GM18498 (cell line): ENCODE data around the gene BTG3.
A peak's percentile ranks its signal among the peaks of the same experiment; 100 is the strongest.

ENCODE experiments used
- ATAC-seq: cut with Tn5 transposase; IDR thresholded peaks from one replicate; pipeline ENCODE4 v1.9.1; 2021; ENCODE audit warnings: mild to moderate bottlenecking, moderate library complexity; ENCODE audit not compliant: unreplicated experiment

Gene BTG3

GRCh38 chr21:17612565-17613241 is at the start of gene BTG3:
TSS of gene BTG3 (minus strand) at chr21:17612901. CDS start at chr21:17609144, 3,757 bp downstream.
- peak; percentile 82 for ATAC-seq

DNA sequence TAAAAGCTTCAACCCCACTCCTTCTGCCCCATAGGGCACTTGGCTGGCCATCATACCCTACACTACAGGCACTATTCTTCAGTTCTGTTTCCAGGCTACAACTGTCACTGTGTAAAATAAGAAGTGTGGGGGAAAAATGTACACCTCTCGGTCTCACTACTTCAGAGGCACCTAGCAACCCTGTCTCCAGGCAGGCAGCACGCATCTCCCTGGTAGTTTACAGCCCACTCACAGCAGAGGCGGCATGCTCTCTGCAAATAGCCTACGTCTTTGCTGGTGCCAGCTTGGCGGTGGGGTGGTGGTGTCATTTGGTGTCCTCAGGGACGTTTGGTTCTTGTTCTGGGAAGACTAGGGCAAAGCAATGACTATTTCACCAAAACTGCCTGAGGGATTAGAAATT is 48.2 kb upstream of the BTG3 start:
- no peak for ATAC-seq

DNA sequence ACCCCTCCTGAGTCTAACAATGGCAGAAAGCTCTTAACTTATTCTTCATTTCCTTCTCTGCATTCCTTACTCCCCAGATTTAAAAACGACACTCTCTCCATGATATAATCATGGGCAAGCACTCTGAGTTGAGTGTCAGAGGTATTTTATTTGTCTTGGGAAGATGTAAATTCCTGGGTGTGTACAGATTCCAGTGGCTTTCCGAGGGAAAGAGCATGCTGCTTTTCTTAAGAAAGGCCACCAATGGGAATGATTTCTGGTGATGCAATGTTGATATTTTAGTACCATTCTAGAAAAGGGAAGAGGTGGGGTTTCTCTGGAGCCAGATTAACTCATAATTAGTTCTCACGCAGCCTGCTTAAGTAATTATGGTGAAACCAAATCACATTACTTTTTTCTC is 47.8 kb upstream of the BTG3 start:
- ATAC-seq, result no peak

DNA sequence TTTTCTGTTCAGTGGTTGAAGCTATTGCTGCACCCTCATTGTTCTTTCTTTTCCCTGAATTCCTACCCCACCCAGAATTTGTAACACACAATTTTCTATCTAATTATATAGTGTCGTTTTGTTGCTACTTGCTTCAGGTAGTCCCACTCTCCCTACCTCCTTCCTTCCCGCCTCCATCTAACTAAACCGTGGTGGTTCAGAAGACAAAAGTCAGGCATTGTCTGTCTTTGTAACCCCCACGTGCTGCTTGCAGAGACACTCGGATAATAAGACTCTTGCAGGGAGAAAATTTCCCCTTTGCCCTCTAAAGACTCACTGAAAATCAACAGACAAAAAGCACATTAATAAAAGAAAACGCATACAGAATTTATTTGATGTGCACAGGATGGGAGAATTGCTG is 46.2 kb upstream of the BTG3 start:
- no peak for ATAC-seq

DNA sequence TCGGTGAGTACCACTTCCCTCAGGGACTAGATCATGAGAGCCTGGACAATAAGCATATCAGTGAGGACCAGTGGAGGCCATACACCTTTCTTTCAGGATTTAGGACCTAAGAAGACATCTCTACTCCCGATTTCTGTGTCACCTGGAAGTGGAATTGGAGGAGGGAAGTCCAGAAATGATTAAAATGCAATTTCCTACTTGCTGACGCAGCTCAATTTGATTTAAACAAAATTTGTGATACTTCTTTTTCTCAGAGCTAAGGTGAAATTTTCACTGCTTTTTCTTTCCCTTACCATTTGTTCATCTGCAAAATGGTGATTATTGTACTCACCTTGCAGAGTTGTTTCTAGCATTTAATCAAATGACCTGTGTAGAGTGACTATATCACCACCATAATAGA is 38.8 kb upstream of the BTG3 start:
- ATAC-seq, result no peak

- ATAC-seq, result no peak
Measured at GRCh38 chr21:17650292-17650691, 37.6 kb upstream of the BTG3 start.

GRCh38 chr21:17646790-17647189 is 34.1 kb upstream of the BTG3 start:
- no peak for ATAC-seq

DNA sequence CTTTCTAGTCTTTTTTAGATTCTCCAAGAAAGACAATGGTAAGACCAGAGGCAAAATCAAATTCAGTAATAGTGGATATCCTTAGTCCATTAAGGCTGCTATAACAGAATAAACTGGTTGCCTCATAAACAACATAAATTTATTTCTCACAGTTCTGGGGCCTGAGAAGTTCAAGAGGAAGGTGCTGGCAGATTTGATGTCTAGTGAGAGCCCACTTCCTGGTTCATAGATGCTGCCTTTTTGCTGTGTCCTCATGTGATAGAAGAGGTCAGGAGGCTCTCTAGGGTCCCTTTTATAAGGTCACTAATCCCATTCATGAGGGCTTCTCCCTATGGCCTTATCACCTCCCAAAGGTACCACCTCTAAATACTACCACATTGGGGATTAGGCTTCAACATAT is 31.5 kb upstream of the BTG3 start:
- no peak for ATAC-seq

DNA sequence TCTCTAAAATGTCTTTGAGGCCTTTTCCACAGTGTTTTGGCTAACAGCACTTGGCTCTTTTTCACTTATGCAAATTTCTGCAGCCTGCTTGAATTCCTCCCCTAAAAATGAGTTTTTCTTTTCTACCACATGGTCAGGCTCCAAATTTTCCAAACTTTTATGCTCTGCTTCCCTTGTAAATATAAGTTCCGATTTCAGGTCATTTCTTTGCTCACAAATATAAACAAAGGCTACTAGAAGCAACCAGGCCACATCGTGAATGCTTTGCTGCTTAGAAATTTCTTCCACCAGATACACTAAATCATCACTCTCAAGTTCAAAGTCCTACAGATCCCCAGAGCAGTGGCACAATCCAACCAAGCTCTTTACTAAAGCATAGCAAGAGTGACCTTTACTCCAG is 28.1 kb upstream of the BTG3 start:
- no peak for ATAC-seq

- no peak for ATAC-seq
Measured at GRCh38 chr21:17636711-17637110, 24.0 kb upstream of the BTG3 start.

DNA sequence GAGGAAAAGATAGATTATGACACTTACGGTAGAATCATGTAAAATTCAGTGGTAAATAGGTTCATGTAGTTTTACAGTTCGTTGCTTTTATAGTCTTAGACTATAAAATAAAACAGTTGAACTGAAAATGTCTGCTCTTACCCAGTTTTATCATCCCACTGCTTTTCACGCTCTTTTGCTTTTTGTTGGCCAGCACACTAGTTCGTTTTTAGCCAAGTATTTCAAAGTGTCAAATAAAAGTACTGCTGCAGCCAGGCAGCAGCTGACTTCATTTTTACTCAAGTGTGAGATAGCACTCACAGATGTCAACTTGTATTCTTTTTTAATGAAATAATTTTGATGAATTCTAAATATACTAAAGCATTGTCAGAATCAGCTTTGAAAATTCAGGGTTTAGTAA is 18.5 kb upstream of the BTG3 start:
- no peak for ATAC-seq

DNA sequence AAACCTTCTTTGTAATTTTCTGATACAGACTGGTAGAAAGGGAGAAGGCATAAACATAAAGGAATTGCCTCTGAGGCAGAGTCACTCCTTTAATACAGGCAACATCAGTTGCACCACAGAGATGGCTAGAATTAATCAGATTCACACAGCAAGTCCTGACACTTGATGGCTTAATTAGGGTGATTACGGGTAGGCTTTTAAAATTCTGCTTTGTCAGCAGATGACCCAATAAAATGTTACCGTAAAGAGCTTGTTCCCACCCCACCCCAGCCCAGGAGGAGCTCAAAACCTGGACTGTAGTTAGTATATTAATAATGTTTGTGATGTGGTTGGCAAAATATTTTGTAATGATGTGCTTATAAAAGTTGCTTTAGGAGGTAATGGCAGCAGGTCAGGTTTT is 9.3 kb upstream of the BTG3 start:
- ATAC-seq, result no peak

- no peak for ATAC-seq
Measured at GRCh38 chr21:17616831-17617230, 4.1 kb upstream of the BTG3 start.

GRCh38 chr21:17613242-17613676 is 558 bp upstream of the BTG3 start:
- peak; percentile 1 for ATAC-seq

GRCh38 chr21:17612023-17612564 is 607 bp downstream of the BTG3 start:
- peak; percentile 2 for ATAC-seq

GRCh38 chr21:17611414-17612022 is 1.2 kb downstream of the BTG3 start:
- peak; percentile 72 for ATAC-seq

DNA sequence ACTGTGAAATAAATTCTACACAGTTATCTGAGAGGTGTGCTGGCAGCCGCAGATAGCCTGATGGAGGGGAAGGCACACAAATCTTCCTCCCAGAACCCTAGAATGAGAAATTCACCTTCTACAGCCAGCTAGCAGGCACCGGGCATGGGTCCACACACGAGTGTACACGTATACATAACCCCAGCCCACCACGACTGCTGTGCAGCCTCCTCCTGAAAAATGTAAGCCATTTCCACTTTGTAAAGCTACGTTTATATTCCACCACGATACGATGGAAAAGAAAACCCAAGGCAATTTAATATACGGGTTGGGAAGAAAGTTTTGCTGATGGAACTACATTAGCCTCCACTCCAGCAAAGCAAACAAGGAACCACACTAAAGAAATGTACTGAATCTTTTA is 1.8 kb downstream of the BTG3 start:
- no peak for ATAC-seq

- ATAC-seq, result no peak
Measured at GRCh38 chr21:17609681-17610080, 3.0 kb downstream of the BTG3 start.

- ATAC-seq, result no peak
Measured at GRCh38 chr21:17607684-17608083, 5.0 kb downstream of the BTG3 start.

DNA sequence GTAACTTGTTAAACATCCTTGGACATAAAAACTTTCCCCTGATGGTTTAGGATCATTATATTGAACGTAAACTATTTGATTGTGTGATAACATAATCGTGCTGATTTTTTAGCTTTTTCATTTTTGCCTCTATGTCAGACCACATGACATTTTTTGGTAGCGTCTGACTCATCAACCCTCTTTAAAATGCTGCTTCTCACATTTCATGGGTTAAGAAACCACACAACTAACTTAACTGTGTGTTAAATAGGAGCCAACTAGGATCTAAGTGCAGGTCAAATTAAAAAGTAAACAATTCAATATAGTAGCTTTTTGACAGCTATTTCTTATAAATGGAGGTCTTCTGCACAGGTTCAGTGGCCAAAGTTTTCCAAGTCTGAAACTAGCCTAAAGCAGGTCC is 9.8 kb downstream of the BTG3 start:
- ATAC-seq, result no peak

- peak; percentile 84 for ATAC-seq
Measured at GRCh38 chr21:17598437-17598836, 14.3 kb downstream of the BTG3 start.

DNA sequence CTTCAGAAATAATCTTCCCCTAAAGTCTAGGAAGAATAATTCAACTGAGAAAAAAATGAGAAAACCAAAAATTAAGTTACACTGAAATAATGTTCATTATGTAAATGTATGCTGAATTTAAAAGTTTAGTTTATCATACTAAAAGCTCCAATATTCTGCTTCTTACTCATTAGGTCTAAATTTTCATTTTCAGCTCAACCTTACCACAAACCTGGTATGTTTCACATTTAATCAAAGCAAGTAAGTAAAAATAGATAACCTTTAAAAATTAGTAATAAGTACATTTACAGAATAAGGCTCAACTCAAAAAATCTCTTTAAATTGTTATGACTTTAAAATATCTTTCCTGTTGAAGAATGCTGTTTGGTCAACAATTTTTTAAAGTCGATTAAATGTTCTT is 15.0 kb downstream of the BTG3 start:
- no peak for ATAC-seq

- no peak for ATAC-seq
Measured at GRCh38 chr21:17590430-17590829, 22.3 kb downstream of the BTG3 start.
